HG03571 (cell line): ENCODE measurements around the gene MYO1E.
"Not testable (repeated sequence)": the region's sequence is repeated elsewhere in the genome, so short reads cannot be mapped to it uniquely, and the experiment has no call there.

ENCODE experiments used
- ATAC-seq: cut with Tn5 transposase; IDR thresholded peaks from one replicate; pipeline ENCODE4 v1.9.1; 2021; ENCODE audit not compliant: unreplicated experiment

Gene MYO1E

GRCh38 chr15:59296181-59296617, 76.5 kb downstream of the MYO1E start:
- ATAC-seq: no peak

GRCh38 chr15:59295261-59296001, 77.2 kb downstream of the MYO1E start:
- no peak for ATAC-seq

- ATAC-seq: no peak
These were observed 78.0 kb downstream of the MYO1E start for GRCh38 chr15:59294574-59295260.

- no peak for ATAC-seq
These were observed 80.1 kb downstream of the MYO1E start for GRCh38 chr15:59292442-59293151.

GRCh38 chr15:59291213-59291549, 81.5 kb downstream of the MYO1E start:
- no peak for ATAC-seq

GRCh38 chr15:59290295-59291212, 82.1 kb downstream of the MYO1E start:
- ATAC-seq: no peak

- no peak for ATAC-seq
These were observed 83.1 kb downstream of the MYO1E start for GRCh38 chr15:59289574-59289973.

GRCh38 chr15:59283717-59284391, 88.8 kb downstream of the MYO1E start:
- no peak for ATAC-seq

GRCh38 chr15:59282515-59283337, 89.9 kb downstream of the MYO1E start:
- no peak for ATAC-seq

GRCh38 chr15:59281699-59282098, 91.0 kb downstream of the MYO1E start:
- no peak for ATAC-seq

- no peak for ATAC-seq
These were observed 91.8 kb downstream of the MYO1E start for GRCh38 chr15:59280855-59281254.

GRCh38 chr15:59280292-59280691, 92.4 kb downstream of the MYO1E start:
- not testable (repeated sequence) for ATAC-seq

GRCh38 chr15:59279023-59279422, 93.6 kb downstream of the MYO1E start:
- no peak for ATAC-seq

- no peak for ATAC-seq
These were observed 94.6 kb downstream of the MYO1E start for GRCh38 chr15:59278120-59278519.

GRCh38 chr15:59276225-59277178, 96.2 kb downstream of the MYO1E start:
- no peak for ATAC-seq

GRCh38 chr15:59274126-59274970, 98.3 kb downstream of the MYO1E start:
- no peak for ATAC-seq

GRCh38 chr15:59273234-59273633, 99.4 kb downstream of the MYO1E start:
- no peak for ATAC-seq
